ENCODE measurements around the gene NID1. TPM values are rescaled to one million over a fixed set of nuclear protein-coding genes. Genes with fewer than 3 reads are reported as not detected.
A peak's percentile ranks its signal among the peaks of the same experiment; 100 is the strongest.

NID1 gene
- total RNA-seq, 1 experiment from 2014 or later = 11.1 TPM

DNA sequence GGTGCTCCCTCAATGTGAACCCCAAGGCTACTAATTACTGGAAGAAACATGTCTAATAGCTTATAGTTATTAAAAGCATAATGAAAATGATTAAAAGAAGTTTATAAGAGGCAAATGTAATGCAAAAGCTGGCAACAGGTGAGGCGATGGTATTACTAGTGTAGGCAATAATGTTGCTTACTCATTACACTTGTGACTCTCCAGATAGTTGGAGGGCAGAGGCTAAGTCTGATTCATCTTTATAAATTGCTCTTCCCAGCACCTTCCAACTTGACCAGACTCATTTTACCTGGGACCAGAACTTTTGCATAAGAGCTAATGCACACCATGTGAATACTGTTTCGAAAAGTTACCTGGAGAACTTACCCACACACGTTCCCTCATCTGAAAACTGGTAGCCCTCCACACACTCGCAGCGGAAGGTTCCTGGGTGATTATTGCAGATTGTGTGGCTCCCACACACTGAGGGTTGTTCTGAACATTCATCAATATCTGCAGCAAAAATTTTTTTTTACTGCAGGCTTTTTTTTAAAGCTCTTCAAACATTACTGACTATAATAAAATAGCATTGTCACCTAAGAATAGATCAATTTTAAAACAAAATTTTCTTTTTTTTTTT is 48.0 kb downstream of the NID1 start:
- Histone ChIP-seq H3K4me2 (ENCODE audit: low read length) (peak overlapping the region; percentile 35), H3K36me3 (ENCODE audit: low read depth, low read length) (no peaks in the 10 kb centered on the region), H4K20me1 (ENCODE audit: low read length) (no peaks in the 10 kb centered on the region), H3K9ac (ENCODE audit: low read length) (peak overlapping the region; percentile 18; the same call in 1 of the 2 replicates), H2AFZ (ENCODE audit: low read length) (no peak overlapping the region), H3F3A (ENCODE audit: low read length, unreplicated experiment) (no peaks in the 10 kb centered on the region), H3K27me3 (ENCODE audit: low read length) (no peaks in the 10 kb centered on the region), H3K9me2 (replicated peaks; ENCODE audit: low read length) (no peaks in the 10 kb centered on the region), H3K79me2 (ENCODE audit: low read length) (no peaks in the 10 kb centered on the region), H3K9me3 (ENCODE audit: low read length) (no peaks in the 10 kb centered on the region), H3K4me1 (ENCODE audit: insufficient read depth, low read length) (peaks cover 19% of the 10 kb centered on the region), H3K27ac (ENCODE audit: low read length) (peak overlapping the region; percentile 84), H3K4me3 (ENCODE audit: low read length) (no peak overlapping the region)
- BruUV-seq (replicated peaks) = no TSS peak
- intact Hi-C loops (cut with micrococcal nuclease) = no loop called here
- DNase-seq = peak; percentile 77
- CTCF ChIA-PET = no interaction called here
- POLR2A ChIA-PET (ENCODE audit: unreplicated experiment) = no interaction called here
- peak; percentile 98 for ATAC-seq
- TF ChIP-seq, protein P1, sequence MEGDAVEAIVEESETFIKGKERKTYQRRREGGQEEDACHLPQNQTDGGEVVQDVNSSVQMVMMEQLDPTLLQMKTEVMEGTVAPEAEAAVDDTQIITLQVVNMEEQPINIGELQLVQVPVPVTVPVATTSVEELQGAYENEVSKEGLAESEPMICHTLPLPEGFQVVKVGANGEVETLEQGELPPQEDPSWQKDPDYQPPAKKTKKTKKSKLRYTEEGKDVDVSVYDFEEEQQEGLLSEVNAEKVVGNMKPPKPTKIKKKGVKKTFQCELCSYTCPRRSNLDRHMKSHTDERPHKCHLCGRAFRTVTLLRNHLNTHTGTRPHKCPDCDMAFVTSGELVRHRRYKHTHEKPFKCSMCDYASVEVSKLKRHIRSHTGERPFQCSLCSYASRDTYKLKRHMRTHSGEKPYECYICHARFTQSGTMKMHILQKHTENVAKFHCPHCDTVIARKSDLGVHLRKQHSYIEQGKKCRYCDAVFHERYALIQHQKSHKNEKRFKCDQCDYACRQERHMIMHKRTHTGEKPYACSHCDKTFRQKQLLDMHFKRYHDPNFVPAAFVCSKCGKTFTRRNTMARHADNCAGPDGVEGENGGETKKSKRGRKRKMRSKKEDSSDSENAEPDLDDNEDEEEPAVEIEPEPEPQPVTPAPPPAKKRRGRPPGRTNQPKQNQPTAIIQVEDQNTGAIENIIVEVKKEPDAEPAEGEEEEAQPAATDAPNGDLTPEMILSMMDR (conservative IDR thresholded peaks at IDR 0.05; ENCODE audit: low read depth, low read length) = no peak
- TF ChIP-seq EZH2 (IDR thresholded peaks at IDR 0.05; ENCODE audit: low read length, unreplicated experiment) = no peak
- no peak for TF ChIP-seq EZH2phosphoT487 (IDR thresholded peaks at IDR 0.05; ENCODE audit: borderline replicate concordance, low read length)

DNA sequence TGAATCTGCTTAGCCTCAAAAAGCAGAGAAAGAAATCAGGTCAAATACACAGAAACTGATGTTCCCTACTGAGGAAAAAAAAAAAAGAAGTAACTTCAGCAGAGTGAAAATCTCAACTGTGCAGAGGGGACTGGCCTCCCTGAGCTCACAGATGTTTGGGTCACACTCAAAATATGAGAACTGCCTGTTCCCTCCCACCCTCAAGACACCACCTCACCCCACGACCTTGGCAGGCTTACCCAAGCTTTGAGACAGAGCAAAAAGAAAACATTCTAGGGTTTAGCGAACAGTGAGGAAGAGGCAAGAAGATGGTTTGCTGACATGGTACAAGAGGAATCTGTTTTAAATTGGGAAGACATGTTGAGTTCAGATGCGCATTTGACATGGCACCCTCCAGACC is 48.8 kb downstream of the NID1 start:
- Histone ChIP-seq H4K20me1 (ENCODE audit: low read length) (no peaks in the 10 kb centered on the region), H3K79me2 (ENCODE audit: low read length) (no peaks in the 10 kb centered on the region), H2AFZ (ENCODE audit: low read length) (no peak overlapping the region), H3K36me3 (ENCODE audit: low read depth, low read length) (no peaks in the 10 kb centered on the region), H3K4me2 (ENCODE audit: low read length) (peak overlapping the region; percentile 35), H3K27me3 (ENCODE audit: low read length) (no peaks in the 10 kb centered on the region), H3K9me3 (ENCODE audit: low read length) (no peaks in the 10 kb centered on the region), H3K9me2 (replicated peaks; ENCODE audit: low read length) (no peaks in the 10 kb centered on the region), H3K4me1 (ENCODE audit: insufficient read depth, low read length) (peaks cover 19% of the 10 kb centered on the region), H3F3A (ENCODE audit: low read length, unreplicated experiment) (no peaks in the 10 kb centered on the region), H3K9ac (ENCODE audit: low read length) (peak overlapping the region; percentile 18; the same call in 1 of the 2 replicates), H3K27ac (ENCODE audit: low read length) (peak overlapping the region; percentile 84), H3K4me3 (ENCODE audit: low read length) (no peak overlapping the region)
- no peak for DNase-seq
- intact Hi-C loops (cut with micrococcal nuclease) = no loop called here
- no peak for ATAC-seq
- POLR2A ChIA-PET (ENCODE audit: unreplicated experiment) = interaction anchor here (0.6 kb wide), 1 partner anchor 48 kb away, joined by 8 read pairs; no protein-coding TSS in a partner anchor
- BruUV-seq (replicated peaks) = no TSS peak
- TF ChIP-seq EZH2phosphoT487 (IDR thresholded peaks at IDR 0.05; ENCODE audit: borderline replicate concordance, low read length) (no peak), EZH2 (IDR thresholded peaks at IDR 0.05; ENCODE audit: low read length, unreplicated experiment) (no peak)
- TF ChIP-seq, protein P1 (conservative IDR thresholded peaks at IDR 0.05; ENCODE audit: low read depth, low read length) = no peak
- CTCF ChIA-PET = no interaction called here

DNA sequence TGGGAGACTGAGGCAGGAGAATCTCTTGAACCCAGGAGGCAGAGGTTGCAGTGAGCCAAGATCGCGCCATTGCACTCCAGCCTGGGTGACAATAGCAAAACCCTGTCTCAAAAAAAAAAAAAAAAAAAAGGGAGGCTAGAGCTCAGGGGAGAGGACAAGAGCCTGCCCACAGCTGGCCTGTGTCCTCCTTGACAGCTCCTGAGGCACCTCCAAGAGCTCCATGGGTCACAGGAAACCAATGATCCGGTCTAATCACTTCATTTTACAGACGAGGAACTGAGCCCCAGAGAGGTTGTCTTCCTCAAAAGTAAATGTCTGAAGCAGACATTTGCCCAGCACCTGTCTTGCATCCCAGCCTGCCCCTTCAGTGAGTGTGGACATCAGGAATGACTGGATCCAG is 49.4 kb downstream of the NID1 start:
- TF ChIP-seq EZH2phosphoT487 (IDR thresholded peaks at IDR 0.05; ENCODE audit: borderline replicate concordance, low read length) (no peak), EZH2 (IDR thresholded peaks at IDR 0.05; ENCODE audit: low read length, unreplicated experiment) (no peak)
- TF ChIP-seq, protein P1 (conservative IDR thresholded peaks at IDR 0.05; ENCODE audit: low read depth, low read length) = no peak
- H3K9me2 ChIP-seq (replicated peaks; ENCODE audit: low read length) = no peaks in the 10 kb centered on the region
- DNase-seq (peak; percentile 17), ATAC-seq (no peak)
- H3K4me3 ChIP-seq (ENCODE audit: low read length) = no peak overlapping the region
- no TSS peak for BruUV-seq (replicated peaks)
- H3K79me2 ChIP-seq (ENCODE audit: low read length) = no peaks in the 10 kb centered on the region
- intact Hi-C loops (cut with micrococcal nuclease) = no loop called here
- no peaks in the 10 kb centered on the region for H3K36me3 ChIP-seq (ENCODE audit: low read depth, low read length)
- no peak overlapping the region for H3K9ac ChIP-seq (ENCODE audit: low read length)
- no peaks in the 10 kb centered on the region for H3K27me3 ChIP-seq (ENCODE audit: low read length)
- H4K20me1 ChIP-seq (ENCODE audit: low read length) = no peaks in the 10 kb centered on the region
- POLR2A ChIA-PET (ENCODE audit: unreplicated experiment) = no interaction called here
- peaks cover 20% of the 10 kb centered on the region for H3K4me1 ChIP-seq (ENCODE audit: insufficient read depth, low read length)
- H3K9me3 ChIP-seq (ENCODE audit: low read length) = no peaks in the 10 kb centered on the region
- H2AFZ ChIP-seq (ENCODE audit: low read length) = no peak overlapping the region
- H3K27ac ChIP-seq (ENCODE audit: low read length) = peak overlapping the region; percentile 84; the same call in 1 of the 2 replicates
- no peak overlapping the region for H3K4me2 ChIP-seq (ENCODE audit: low read length)
- H3F3A ChIP-seq (ENCODE audit: low read length, unreplicated experiment) = no peaks in the 10 kb centered on the region
- CTCF ChIA-PET = no interaction called here
